HG03135 (cell line): ENCODE data around the gene MACF1.
A peak's percentile ranks its signal among the peaks of the same experiment; 100 is the strongest.
"Not testable (repeated sequence)": the region's sequence is repeated elsewhere in the genome, so short reads cannot be mapped to it uniquely, and the experiment has no call there.

Experiments used
- ATAC-seq: cut with Tn5 transposase; IDR thresholded peaks from one replicate; pipeline ENCODE4 v1.9.1; 2021; ENCODE audit warnings: mild to moderate bottlenecking, moderate library complexity; ENCODE audit not compliant: unreplicated experiment

The MACF1 gene

GRCh38 chr1:39178541-39179431 is 25.7 kb upstream of the MACF1 start:
- no peak for ATAC-seq

GRCh38 chr1:39181311-39181710 is 23.2 kb upstream of the MACF1 start:
- no peak for ATAC-seq

GRCh38 chr1:39182804-39183203 is 21.7 kb upstream of the MACF1 start:
- no peak for ATAC-seq

DNA sequence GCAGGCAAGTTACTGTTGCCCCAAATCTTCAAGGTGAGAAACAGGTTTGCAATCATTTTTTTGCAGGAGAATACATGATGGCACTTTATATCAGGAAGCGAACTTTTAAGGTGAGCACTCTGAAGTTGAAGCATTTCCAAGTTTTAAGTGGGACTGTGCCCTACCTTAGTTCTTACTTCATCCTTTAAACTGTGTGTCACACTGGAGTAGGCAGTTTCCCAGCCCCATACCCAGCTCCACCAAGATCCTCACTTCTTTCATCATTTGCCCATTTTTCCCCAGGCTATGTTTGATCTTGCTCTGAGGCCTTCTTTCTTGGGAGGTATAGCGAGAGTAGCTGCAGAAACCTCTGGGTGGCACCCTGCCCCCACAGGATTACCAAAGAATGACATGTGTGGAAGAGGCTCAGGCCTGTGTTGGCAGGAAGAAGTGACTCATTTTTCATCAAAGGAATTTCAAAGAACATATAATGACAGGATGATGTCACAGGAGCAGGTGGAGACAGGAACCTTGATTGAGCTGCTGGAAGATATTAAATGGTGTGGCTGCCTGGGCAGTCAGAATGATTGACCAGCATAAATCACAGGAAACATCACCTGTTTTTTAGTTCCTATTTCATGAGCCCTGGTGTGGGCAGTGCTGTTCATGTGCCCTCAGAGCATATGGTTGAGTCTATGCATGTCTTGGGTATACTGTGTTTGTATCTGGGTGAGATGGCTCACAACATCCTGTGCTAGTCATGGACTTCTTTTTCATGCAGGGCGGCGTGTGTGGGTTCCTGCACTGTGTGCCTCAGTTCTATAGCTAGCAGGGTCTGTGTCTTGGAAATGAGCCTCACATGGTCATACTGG is 20.8 kb upstream of the MACF1 start:
- peak; percentile 64 for ATAC-seq

- ATAC-seq: no peak
Measured at GRCh38 chr1:39184354-39184818, 20.1 kb upstream of the MACF1 start.

GRCh38 chr1:39187275-39188046 is 17.0 kb upstream of the MACF1 start:
- no peak for ATAC-seq

- no peak for ATAC-seq
Measured at GRCh38 chr1:39189592-39190041, 14.9 kb upstream of the MACF1 start.

- no peak for ATAC-seq
Measured at GRCh38 chr1:39190096-39190495, 14.4 kb upstream of the MACF1 start.

- no peak for ATAC-seq
Measured at GRCh38 chr1:39194398-39195051, 10.0 kb upstream of the MACF1 start.

DNA sequence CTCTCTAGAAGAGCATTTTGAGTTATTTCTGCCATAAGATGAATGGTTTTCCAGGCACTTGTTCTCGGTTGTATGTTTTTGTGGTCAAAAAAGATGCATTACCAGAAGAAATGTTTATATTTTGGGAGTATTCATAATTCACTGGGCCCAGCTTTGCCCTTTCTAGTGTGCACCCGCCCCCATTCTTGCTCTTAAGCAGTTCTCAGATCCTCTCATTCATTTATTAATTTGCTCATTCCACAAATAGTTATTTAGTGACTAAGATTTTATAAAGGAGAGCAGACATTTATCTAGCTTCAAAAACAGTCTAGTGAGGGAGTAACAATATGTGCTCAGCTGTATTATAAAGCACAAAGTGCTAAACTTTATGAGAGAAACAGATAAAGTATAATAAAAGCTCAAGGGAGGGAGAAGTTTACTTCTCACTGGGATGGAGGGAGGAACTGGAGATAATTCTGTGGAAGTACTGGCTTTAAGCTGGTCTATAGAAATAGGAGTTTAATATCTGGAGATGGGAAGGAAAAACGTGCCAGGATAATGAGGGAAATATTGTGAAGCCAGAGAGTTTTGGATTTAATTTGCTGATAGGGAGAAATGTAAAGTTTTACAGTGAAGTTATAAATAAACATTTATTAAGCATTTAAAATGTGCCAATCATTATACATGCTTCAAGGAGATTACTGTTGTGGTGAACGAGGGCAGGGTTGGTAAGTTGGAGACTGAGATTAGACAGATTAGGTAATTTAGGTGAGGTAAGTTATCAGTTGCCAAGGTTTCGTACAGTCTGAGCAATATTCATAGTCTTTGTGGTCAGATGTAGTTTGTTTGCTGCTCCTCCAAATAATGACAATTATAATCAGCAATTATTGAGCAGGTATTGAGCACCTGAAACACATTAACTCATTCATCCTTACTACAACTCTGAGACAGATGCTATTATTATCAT is 9.1 kb upstream of the MACF1 start:
- ATAC-seq: no peak

DNA sequence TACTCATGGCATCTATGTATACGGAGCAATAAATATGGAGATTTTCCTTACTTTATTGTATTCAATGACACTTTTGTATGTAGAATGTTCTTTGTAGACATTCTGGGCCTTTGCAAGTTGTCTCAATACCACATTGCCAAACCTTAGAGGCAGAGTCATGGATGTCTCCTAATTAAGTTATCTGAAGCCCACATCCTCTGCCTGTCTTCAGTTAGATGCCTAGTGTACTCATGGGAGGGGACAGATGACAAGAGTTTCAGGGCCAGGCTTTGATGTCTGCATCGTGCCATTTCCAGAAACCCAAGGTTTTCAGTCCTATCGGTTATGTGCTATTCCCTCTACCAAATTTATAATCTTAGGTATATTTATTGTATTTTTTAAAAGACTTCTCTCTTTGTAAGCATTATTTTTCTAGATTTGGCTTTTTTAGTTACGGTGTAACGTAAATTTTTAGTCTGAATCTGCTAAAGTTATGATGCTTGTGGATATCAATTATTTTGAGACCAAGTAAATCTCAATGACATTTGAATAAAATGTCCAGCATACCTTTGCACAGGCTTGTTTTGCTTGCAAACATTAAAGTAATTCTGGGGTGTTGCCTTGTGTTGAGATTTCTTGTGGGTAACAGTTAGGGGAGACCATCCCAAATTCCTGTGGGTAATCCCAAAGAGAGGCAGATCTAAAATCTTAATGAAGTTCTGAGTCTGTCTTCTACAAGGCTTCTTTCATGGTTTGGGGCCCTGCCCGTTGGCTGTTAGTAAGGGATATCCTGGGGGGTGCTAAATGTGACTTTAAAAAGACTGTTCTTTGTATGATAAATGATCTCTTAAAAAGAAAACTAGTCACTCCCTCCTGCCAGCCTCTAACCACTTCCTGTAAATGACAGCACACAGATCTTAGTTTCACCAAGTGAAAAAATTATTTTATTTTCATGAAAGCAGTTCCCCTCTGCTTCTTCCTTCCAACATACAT is 8.0 kb upstream of the MACF1 start:
- ATAC-seq: peak; percentile 56

DNA sequence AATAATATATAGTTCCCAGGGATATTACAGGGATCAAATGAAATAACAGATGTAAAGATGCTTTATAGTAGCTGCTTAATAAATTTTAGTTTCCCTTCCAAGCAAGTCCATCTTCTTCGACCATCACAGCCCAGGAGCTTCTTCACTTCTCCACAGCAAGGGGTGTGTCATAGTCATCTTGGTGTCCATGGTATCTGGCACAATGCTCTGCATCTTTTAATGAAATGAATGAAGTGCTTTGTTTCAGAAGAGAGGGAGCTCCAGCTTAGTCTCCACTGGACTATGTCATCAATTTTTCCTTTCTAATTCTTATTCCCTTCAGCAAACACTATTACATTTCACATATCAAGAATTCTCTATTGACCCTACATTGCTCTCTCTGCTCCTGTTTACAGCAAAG is 4.9 kb upstream of the MACF1 start:
- no peak for ATAC-seq

- no peak for ATAC-seq
Measured at GRCh38 chr1:39205102-39205780, 746 bp downstream of the MACF1 start.

DNA sequence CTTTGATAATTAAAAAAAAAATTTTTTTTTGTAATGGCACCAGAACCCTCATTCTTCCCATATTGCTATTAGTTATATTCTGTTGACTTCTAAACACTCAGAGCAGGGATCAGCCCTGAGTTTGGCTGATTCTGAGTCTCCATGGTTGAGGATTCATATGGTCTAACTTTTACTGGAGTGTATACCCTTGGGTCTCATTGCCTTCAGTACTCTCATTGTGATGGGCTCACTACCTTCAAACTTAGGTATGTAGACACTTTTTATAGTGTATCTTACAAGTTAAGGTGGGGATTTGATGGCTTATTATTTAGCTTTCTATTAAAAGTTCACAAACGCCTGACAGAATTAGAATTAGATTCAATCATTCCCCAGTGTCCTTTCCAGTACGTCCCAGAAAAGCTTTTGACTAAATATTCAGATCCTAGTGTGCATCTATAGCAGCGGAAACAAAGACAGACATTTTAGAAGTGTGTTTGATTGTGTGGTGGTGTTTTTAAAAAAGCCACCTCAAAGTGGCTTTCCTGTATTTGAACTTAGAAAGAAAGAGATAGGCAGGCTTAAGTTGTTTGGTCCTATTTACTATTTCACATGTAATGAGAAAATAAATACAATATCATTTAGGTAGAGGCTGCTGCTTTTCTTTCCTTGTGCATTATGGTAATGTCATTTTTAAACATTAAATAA is 1.4 kb downstream of the MACF1 start:
- no peak for ATAC-seq

DNA sequence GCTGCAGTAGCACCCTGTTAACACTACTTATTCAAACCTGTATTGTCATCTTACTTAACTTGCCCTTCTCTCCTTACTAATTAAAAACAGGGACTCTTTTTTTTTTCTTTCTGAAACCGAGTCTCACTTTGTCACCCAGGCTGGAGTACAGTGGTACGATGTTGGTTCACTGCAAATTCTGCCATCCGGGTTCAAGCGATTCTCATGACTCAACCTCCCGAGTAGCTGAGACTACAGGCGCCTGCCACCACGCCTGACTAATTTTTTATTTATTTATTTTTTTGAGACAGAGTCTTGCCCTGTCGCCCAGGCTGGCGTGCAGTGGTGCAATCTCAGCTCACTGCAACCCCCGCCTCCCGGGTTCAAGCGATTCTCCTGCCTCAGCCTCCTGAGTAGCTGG is 3.9 kb downstream of the MACF1 start:
- not testable (repeated sequence) for ATAC-seq

DNA sequence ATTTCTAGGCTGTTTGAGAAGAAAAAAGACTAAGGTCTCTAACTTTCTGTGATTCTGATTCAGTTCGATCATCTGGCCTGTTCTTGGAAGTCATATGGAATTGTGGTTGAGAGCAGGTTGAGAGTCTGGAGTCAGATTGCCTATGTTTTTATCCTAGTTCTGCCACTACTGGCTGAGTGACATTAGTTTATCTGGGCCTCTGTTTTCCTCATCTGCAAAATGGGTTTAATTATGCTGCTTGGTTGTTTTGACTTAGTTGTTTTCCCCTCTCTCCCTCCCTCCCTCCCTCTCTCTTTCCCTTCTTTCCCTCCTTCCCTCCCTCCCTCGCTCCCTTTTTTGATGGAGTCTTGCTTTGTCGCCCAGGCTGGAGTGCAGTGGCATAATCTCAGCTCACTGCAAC is 6.2 kb downstream of the MACF1 start:
- ATAC-seq: no peak

DNA sequence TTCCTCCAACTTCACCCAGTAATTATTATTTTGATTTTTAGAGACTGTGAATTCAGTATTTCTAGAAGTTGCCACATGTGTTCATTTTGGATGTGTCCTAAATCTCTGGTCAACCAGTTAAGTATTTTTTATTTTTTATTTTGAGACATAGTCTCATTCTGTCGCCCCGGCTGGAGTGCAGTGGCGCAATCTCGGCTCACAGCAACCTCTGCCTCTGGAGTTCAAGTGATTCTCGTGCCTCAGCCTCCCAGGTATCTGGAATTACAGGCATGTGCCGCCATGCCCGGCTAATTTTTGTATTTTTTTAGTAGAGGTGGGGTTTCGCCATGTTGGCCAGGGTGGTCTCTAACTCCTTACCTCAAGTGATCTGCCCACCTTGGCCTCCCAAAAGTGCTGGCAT is 8.0 kb downstream of the MACF1 start:
- no peak for ATAC-seq
